Measurements from ENCODE around the gene SFMBT1. TPM values are rescaled to one million over a fixed set of nuclear protein-coding genes. Genes with fewer than 3 reads are reported as not detected.

Gene SFMBT1
- total RNA-seq, 1 donor, result 11.6 TPM

- Histone ChIP-seq H3K4me2 (ENCODE audit: insufficient read depth, low read length) (no peak overlapping the region), H3K27me3 (ENCODE audit: insufficient read depth, low read length) (no peaks in the 10 kb centered on the region), H3K4me3 (ENCODE audit: insufficient read depth, low read length) (no peak overlapping the region), H3K36me3 (ENCODE audit: insufficient read depth, low read length) (peaks cover 34% of the 10 kb centered on the region), H3K27ac (ENCODE audit: low read depth, low read length) (no peak overlapping the region), H3K9me3 (ENCODE audit: low read depth, low read length) (no peaks in the 10 kb centered on the region), H2AFZ (ENCODE audit: low read length) (no peak overlapping the region), H4K20me1 (ENCODE audit: insufficient read depth, low read length) (no peaks in the 10 kb centered on the region), H3K4me1 (ENCODE audit: insufficient read depth, low read length) (no peaks in the 10 kb centered on the region), H3K79me2 (ENCODE audit: insufficient read depth, low read length) (no peaks in the 10 kb centered on the region)
- no peak for DNase-seq (ENCODE audit: insufficient read length, low spot score, missing footprints)
- TF ChIP-seq CTCF (IDR thresholded peaks at IDR 0.05; ENCODE audit: extremely low read depth, low read depth, low read length), result no peak
Observed at GRCh38 chr3:53091011-53091410, 45.1 kb upstream of the SFMBT1 start.

GRCh38 chr3:53089511-53089910 lies 43.6 kb upstream of the SFMBT1 start:
- H3K79me2 ChIP-seq (ENCODE audit: insufficient read depth, low read length), result no peaks in the 10 kb centered on the region
- H3K4me3 ChIP-seq (ENCODE audit: insufficient read depth, low read length), result no peak overlapping the region
- no peak overlapping the region for H2AFZ ChIP-seq (ENCODE audit: low read length)
- H3K9me3 ChIP-seq (ENCODE audit: low read depth, low read length), result no peaks in the 10 kb centered on the region
- DNase-seq (ENCODE audit: insufficient read length, low spot score, missing footprints), result no peak
- H3K36me3 ChIP-seq (ENCODE audit: insufficient read depth, low read length), result peaks cover 34% of the 10 kb centered on the region
- no peak overlapping the region for H3K4me2 ChIP-seq (ENCODE audit: insufficient read depth, low read length)
- no peak overlapping the region for H3K27ac ChIP-seq (ENCODE audit: low read depth, low read length)
- no peaks in the 10 kb centered on the region for H3K27me3 ChIP-seq (ENCODE audit: insufficient read depth, low read length)
- H3K4me1 ChIP-seq (ENCODE audit: insufficient read depth, low read length), result peaks cover under 1% of the 10 kb centered on the region
- TF ChIP-seq CTCF (IDR thresholded peaks at IDR 0.05; ENCODE audit: extremely low read depth, low read depth, low read length), result no peak
- no peaks in the 10 kb centered on the region for H4K20me1 ChIP-seq (ENCODE audit: insufficient read depth, low read length)

- no peak for TF ChIP-seq CTCF (IDR thresholded peaks at IDR 0.05; ENCODE audit: extremely low read depth, low read depth, low read length)
- no peaks in the 10 kb centered on the region for H3K79me2 ChIP-seq (ENCODE audit: insufficient read depth, low read length)
- H4K20me1 ChIP-seq (ENCODE audit: insufficient read depth, low read length), result no peaks in the 10 kb centered on the region
- DNase-seq (ENCODE audit: insufficient read length, low spot score, missing footprints), result no peak
- no peak overlapping the region for H3K4me3 ChIP-seq (ENCODE audit: insufficient read depth, low read length)
- H2AFZ ChIP-seq (ENCODE audit: low read length), result no peak overlapping the region
- peaks cover 11% of the 10 kb centered on the region for H3K4me1 ChIP-seq (ENCODE audit: insufficient read depth, low read length)
- H3K4me2 ChIP-seq (ENCODE audit: insufficient read depth, low read length), result no peak overlapping the region
- no peak overlapping the region for H3K27ac ChIP-seq (ENCODE audit: low read depth, low read length)
- no peaks in the 10 kb centered on the region for H3K27me3 ChIP-seq (ENCODE audit: insufficient read depth, low read length)
- peaks cover 8% of the 10 kb centered on the region for H3K36me3 ChIP-seq (ENCODE audit: insufficient read depth, low read length)
- H3K9me3 ChIP-seq (ENCODE audit: low read depth, low read length), result no peaks in the 10 kb centered on the region
Observed at GRCh38 chr3:53085476-53085875, 39.6 kb upstream of the SFMBT1 start.

GRCh38 chr3:53084310-53085001 lies 38.6 kb upstream of the SFMBT1 start:
- no peak for DNase-seq (ENCODE audit: insufficient read length, low spot score, missing footprints)
- H3K27ac ChIP-seq (ENCODE audit: low read depth, low read length), result no peak overlapping the region
- no peak overlapping the region for H2AFZ ChIP-seq (ENCODE audit: low read length)

More at GRCh38 chr3:53084310-53085001, 38.6 kb upstream of the SFMBT1 start:
- no peak overlapping the region for H3K4me3 ChIP-seq (ENCODE audit: insufficient read depth, low read length)
- H3K36me3 ChIP-seq (ENCODE audit: insufficient read depth, low read length), result no peaks in the 10 kb centered on the region
- H3K4me1 ChIP-seq (ENCODE audit: insufficient read depth, low read length), result peaks cover 11% of the 10 kb centered on the region
- TF ChIP-seq CTCF (IDR thresholded peaks at IDR 0.05; ENCODE audit: extremely low read depth, low read depth, low read length), result no peak
- no peaks in the 10 kb centered on the region for H4K20me1 ChIP-seq (ENCODE audit: insufficient read depth, low read length)
- H3K27me3 ChIP-seq (ENCODE audit: insufficient read depth, low read length), result no peaks in the 10 kb centered on the region
- no peaks in the 10 kb centered on the region for H3K9me3 ChIP-seq (ENCODE audit: low read depth, low read length)
- no peaks in the 10 kb centered on the region for H3K79me2 ChIP-seq (ENCODE audit: insufficient read depth, low read length)
- no peak overlapping the region for H3K4me2 ChIP-seq (ENCODE audit: insufficient read depth, low read length)

Measured in osteoblast (primary cell).